Fibroblast of the aortic adventitia (primary cell): ENCODE data around the gene HTT. TPM values are rescaled to one million over a fixed set of nuclear protein-coding genes. Genes with fewer than 3 reads are reported as not detected.

Experiments used
- DNase-seq: peaks from one replicate; pipeline ENCODE4 v3.0.0-alpha.2; 2010; ENCODE audit warnings: low read depth
- H3K4me3 ChIP-seq: 2 replicates; pipeline ENCODE4 v1.5.1; 2011; ENCODE audit warnings: low read depth, mild to moderate bottlenecking, control low read depth, low read length, moderate library complexity
- total RNA-seq: library from RNA; depleted of rRNA; stranded (reverse); fragments of >200 nt; gene quantifications from 2 replicates; pipeline ENCODE4 v1.2.3, GENCODE V29; 2012; ENCODE audit warnings: low replicate concordance
- TF ChIP-seq, protein P1 (sequence below): IDR thresholded peaks from 2 replicates; pipeline ENCODE4 v1.5.1; 2011; ENCODE audit warnings: mild to moderate bottlenecking, low read length, control low read depth, inconsistent platforms; ENCODE audit not compliant: insufficient read depth

HTT gene
- total RNA-seq, 1 donor: 49.9 TPM

DNA sequence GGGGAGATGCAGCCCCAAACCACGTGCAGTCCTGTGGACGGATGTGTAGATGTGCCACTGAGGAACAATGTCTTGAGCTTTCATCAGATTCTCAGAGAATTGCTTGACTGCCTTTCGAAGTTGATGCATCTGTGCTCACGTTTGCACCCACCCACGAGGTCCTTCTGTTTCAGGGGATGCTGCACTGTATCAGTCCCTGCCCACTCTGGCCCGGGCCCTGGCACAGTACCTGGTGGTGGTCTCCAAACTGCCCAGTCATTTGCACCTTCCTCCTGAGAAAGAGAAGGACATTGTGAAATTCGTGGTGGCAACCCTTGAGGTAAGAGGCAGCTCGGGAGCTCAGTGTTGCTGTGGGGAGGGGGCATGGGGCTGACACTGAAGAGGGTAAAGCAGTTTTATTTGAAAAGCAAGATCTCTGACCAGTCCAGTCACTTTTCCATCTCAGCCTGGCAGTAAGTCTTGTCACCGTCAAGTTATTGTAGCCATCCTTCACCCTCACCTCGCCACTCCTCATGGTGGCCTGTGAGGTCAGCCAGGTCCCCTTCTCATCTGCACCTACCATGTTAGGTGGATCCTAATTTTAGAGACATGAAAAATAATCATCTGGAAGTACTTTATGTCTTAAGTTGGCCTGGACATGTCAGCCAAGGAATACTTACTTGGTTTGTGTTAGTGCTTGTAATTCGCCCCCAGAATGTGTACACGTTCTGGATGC lies 138.1 kb downstream of the HTT start:
- TF ChIP-seq, protein P1, sequence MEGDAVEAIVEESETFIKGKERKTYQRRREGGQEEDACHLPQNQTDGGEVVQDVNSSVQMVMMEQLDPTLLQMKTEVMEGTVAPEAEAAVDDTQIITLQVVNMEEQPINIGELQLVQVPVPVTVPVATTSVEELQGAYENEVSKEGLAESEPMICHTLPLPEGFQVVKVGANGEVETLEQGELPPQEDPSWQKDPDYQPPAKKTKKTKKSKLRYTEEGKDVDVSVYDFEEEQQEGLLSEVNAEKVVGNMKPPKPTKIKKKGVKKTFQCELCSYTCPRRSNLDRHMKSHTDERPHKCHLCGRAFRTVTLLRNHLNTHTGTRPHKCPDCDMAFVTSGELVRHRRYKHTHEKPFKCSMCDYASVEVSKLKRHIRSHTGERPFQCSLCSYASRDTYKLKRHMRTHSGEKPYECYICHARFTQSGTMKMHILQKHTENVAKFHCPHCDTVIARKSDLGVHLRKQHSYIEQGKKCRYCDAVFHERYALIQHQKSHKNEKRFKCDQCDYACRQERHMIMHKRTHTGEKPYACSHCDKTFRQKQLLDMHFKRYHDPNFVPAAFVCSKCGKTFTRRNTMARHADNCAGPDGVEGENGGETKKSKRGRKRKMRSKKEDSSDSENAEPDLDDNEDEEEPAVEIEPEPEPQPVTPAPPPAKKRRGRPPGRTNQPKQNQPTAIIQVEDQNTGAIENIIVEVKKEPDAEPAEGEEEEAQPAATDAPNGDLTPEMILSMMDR: no peak
- no peak for DNase-seq
- no peak overlapping the region for H3K4me3 ChIP-seq

DNA sequence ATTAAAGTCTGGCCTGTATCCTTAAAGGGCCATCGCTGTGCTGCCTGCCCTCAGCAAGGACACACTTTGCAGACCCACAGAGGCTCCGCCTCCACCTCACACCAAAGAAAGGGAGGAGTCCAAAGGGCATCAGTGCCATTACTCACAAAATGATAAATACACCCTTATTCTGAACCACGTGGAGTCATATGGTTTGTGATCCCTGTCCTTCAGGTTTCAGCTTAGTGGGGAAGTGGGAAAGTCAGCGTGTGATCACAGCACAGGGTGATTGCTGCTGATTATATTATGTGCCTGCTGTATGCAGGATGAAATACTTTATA lies 138.6 kb downstream of the HTT start:
- TF ChIP-seq, protein P1: no peak
- no peak for DNase-seq
- no peak overlapping the region for H3K4me3 ChIP-seq

DNA sequence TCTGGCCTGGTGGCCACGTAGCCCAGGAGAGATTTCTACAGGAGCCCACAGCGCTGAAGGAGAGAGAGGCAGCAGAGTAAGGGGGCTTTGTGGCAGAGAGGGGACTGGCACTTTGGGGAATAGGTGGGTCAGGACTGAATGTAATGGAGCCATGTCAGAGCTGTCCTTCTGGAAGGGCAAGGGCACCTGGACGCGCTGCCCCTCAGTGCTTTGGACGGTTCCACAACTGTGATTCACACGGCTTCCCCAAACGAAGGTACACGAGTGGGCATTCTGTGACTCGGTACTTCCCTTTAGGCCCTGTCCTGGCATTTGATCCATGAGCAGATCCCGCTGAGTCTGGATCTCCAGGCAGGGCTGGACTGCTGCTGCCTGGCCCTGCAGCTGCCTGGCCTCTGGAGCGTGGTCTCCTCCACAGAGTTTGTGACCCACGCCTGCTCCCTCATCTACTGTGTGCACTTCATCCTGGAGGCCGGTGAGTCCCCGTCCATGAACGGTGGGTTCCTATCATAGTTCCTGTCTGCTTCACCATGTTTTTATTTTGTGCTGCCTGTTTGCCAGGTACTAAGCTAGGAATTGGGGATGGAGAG lies 139.3 kb downstream of the HTT start:
- H3K4me3 ChIP-seq: no peak overlapping the region
- TF ChIP-seq, protein P1: no peak
- no peak for DNase-seq

DNA sequence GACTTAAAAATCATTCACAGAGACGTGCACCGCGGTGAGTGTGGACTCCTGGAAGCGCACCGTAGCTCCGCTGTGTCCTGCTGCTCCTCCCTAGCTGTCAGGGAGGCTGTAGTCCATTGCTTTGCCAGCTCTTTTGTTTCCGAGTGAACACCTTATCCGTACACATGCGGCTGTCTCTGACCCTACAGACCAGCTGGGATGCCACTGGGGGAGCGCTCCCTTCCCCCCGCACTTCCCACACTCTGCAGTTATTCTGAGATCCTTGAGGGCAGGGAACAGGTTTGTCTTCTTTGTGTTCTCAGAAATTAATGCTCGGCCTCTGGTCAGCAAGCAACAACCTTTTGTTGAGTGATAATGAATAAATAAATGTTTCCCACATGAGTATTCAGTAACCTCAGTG lies 140.8 kb downstream of the HTT start:
- TF ChIP-seq, protein P1: no peak
- no peak for DNase-seq
- no peak overlapping the region for H3K4me3 ChIP-seq

DNA sequence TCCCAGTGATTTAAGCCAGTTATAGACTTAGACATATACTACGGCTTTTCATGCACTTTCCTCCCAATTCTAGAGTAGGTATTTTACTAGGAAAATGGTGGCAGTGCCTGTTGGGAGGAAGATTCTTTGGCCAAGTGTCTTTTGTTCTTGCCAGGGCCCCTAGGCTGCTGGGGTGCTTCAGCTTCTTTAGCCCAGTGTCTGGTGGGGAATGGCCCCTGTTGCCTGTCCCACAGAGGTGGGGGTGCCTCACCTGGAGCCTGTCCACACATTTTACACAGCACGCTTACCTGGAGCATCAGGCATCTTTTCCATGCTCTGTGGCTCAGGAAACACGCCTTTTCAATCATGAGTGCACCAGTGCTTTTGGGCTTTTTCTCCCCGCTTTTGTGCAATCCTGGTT lies 141.3 kb downstream of the HTT start:
- TF ChIP-seq, protein P1: no peak
- DNase-seq: no peak

DNA sequence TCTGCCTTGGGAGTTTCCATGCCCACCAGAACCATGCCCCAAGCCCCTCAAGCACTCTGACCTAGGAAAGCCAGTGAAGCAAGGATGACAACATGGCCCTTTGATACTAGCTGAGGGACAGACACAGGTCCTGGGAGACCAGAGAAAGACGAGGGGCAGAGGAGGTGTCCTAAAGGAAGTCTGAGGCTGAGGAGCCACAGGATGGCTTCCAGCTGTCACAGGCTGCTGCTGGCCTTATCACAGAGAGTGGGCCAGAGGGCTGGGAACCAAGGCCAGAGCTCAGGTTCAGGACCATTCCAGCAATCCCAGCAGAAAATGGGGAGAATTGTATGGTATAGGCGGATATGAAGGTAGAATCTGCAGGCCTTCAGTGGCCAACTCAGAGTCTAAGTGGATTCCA lies 142.8 kb downstream of the HTT start:
- H3K4me3 ChIP-seq: no peak overlapping the region
- TF ChIP-seq, protein P1: no peak
- DNase-seq: no peak

More for the DNA sequence above, 141.3 kb downstream of the HTT start:
- H3K4me3 ChIP-seq: no peak overlapping the region

DNA sequence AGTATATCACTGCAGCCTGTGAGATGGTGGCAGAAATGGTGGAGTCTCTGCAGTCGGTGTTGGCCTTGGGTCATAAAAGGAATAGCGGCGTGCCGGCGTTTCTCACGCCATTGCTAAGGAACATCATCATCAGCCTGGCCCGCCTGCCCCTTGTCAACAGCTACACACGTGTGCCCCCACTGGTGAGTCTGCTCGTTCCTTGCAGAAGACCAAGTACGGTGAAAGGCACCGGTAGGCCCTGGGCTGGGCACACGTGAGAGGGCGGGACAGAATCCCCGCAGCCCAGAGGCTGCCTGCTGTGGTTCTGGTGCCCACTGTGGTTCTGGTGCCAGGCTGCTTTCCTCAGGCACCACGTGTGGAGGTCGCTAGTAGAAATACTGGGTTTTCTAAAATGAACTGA lies 143.3 kb downstream of the HTT start:
- TF ChIP-seq, protein P1: no peak
- no peak for DNase-seq
- no peak overlapping the region for H3K4me3 ChIP-seq
